H1 (cell line): Measurements from ENCODE around the gene NPTXR.

ENCODE experiments used
- ASH2L ChIP-seq: fragments of 200-600, 300-600 bp; sonication (generic); IDR thresholded peaks from one replicate; pipeline ENCODE4 v1.7.1; 2017; ENCODE audit warnings: low read length
- CTCF ChIP-seq, 3 experiments: IDR thresholded peaks; 1 replicate in 2 of 3; 2 replicates in 1 of 3; pipeline versions ENCODE4 v1.5.1 to v1.6.1; 2011; ENCODE audit warnings: low read length in 3 of 3, mild to moderate bottlenecking in 3 of 3, inconsistent platforms in 2 of 3, low read depth in 1 of 3, moderate library complexity in 1 of 3; ENCODE audit not compliant: insufficient read depth in 1 of 3; ENCODE audit errors: control extremely low read depth in 1 of 3
- EP300 ChIP-seq, 2 experiments: IDR thresholded peaks; 1 replicate in 1 of 2; 2 replicates in 1 of 2; pipeline ENCODE4 v1.6.1; 2011 to 2012; ENCODE audit warnings: low read depth in 2 of 2, low read length in 2 of 2, mild to moderate bottlenecking in 2 of 2, borderline replicate concordance in 1 of 2, inconsistent platforms in 1 of 2, moderate library complexity in 1 of 2
- EZH2 ChIP-seq: fragments of 200-600 bp; sonication (generic); IDR thresholded peaks from 2 replicates; pipeline ENCODE4 v1.7.1; 2012; ENCODE audit warnings: low read depth, mild to moderate bottlenecking, moderate library complexity, low read length, inconsistent platforms; ENCODE audit not compliant: severe bottlenecking
- POLR2A ChIP-seq, 2 experiments: IDR thresholded peaks; 1 replicate in 1 of 2; 2 replicates in 1 of 2; pipeline ENCODE4 v1.6.1; 2011; ENCODE audit warnings: low read depth in 2 of 2, low read length in 2 of 2, mild to moderate bottlenecking in 2 of 2; ENCODE audit errors: control extremely low read depth in 1 of 2
- RAD21 ChIP-seq, 2 experiments: IDR thresholded peaks in 1 of 2; conservative IDR thresholded peaks in 1 of 2; 2 replicates each; pipeline ENCODE4 v1.6.1; 2011; ENCODE audit warnings: low read depth in 2 of 2, low read length in 2 of 2, improper control_type of control experiment in 1 of 2, inconsistent platforms in 1 of 2, mild to moderate bottlenecking in 1 of 2, moderate library complexity in 1 of 2
- SIN3A ChIP-seq, 2 experiments: IDR thresholded peaks in 1 of 2; conservative IDR thresholded peaks in 1 of 2; 2 replicates each; pipeline ENCODE4 v1.6.1; 2011 to 2012; ENCODE audit warnings: low read length in 2 of 2, improper control_type of control experiment in 1 of 2, low read depth in 1 of 2, mild to moderate bottlenecking in 1 of 2
- SUZ12 ChIP-seq: fragments of 200-600 bp; sonication (generic); IDR thresholded peaks from 2 replicates; pipeline ENCODE4 v1.6.1; 2012; ENCODE audit warnings: mild to moderate bottlenecking, inconsistent platforms, low read length, moderate library complexity, mixed read lengths
- USF2 ChIP-seq: IDR thresholded peaks from 2 replicates; pipeline ENCODE4 v1.6.1; 2011; ENCODE audit warnings: low read length, improper control_type of control experiment

- TF ChIP-seq SUZ12 (no peak), EZH2 (no peak), CTCF (IDR thresholded peaks at IDR 0.05; ENCODE audit: control extremely low read depth in 1 of 3, insufficient read depth in 1 of 3, low read depth in 1 of 3, low read length in 3 of 3) (no peak), USF2 (no peak), EP300 (IDR thresholded peaks at IDR 0.05; ENCODE audit: borderline replicate concordance in 1 of 2, low read depth in 2 of 2, low read length in 2 of 2) (no peak), RAD21 (IDR thresholded peaks at IDR 0.05 in 1 of 2, conservative IDR thresholded peaks at IDR 0.05 in 1 of 2; ENCODE audit: low read depth in 2 of 2, low read length in 2 of 2) (no peak), SIN3A (conservative IDR thresholded peaks at IDR 0.05 in 1 of 2, IDR thresholded peaks at IDR 0.05 in 1 of 2; ENCODE audit: low read depth in 1 of 2, low read length in 2 of 2) (no peak), POLR2A (IDR thresholded peaks at IDR 0.05; ENCODE audit: control extremely low read depth in 1 of 2, low read depth in 2 of 2, low read length in 2 of 2) (no peak), ASH2L (no peak)
These were observed 28.0 kb downstream of the NPTXR start for GRCh38 chr22:38815842-38816241.
